HepG2 (cell line): ENCODE data around the gene SPPL3.

Experiments used
- HDAC1 ChIP-seq: sonication (generic); formaldehyde crosslinking; IDR thresholded peaks from 2 replicates; pipeline ENCODE4 v1.5.1; 2020; ENCODE audit warnings: mild to moderate bottlenecking, missing genetic modification reagents
- LRRFIP1 ChIP-seq: sonication (generic); formaldehyde crosslinking; conservative IDR thresholded peaks from 2 replicates; pipeline ENCODE4 v1.4.0; 2020; ENCODE audit warnings: missing genetic modification reagents
- NFIC ChIP-seq: IDR thresholded peaks from 2 replicates; pipeline ENCODE4 v1.6.1; 2012; ENCODE audit warnings: mild to moderate bottlenecking, low read length, inconsistent platforms
- PAWR ChIP-seq: sonication (generic); formaldehyde crosslinking; IDR thresholded peaks from 2 replicates; pipeline ENCODE4 v1.4.0; 2020; ENCODE audit warnings: missing genetic modification reagents, mild to moderate bottlenecking, borderline replicate concordance
- RAD21 ChIP-seq: fragments of 450-650 bp; formaldehyde crosslinking; IDR thresholded peaks from 2 replicates; pipeline ENCODE4 v1.5.0; 2020; ENCODE audit warnings: mild to moderate bottlenecking
- TARDBP ChIP-seq: sonication (generic); formaldehyde crosslinking; IDR thresholded peaks from 2 replicates; pipeline ENCODE4 v1.8.0; 2022; ENCODE audit warnings: mild to moderate bottlenecking, missing genetic modification reagents
- TF ChIP-seq, protein P1 (sequence below): sonication (generic); formaldehyde crosslinking; IDR thresholded peaks from 2 replicates; pipeline ENCODE4 v1.5.0; 2020; ENCODE audit warnings: missing genetic modification reagents

DNA sequence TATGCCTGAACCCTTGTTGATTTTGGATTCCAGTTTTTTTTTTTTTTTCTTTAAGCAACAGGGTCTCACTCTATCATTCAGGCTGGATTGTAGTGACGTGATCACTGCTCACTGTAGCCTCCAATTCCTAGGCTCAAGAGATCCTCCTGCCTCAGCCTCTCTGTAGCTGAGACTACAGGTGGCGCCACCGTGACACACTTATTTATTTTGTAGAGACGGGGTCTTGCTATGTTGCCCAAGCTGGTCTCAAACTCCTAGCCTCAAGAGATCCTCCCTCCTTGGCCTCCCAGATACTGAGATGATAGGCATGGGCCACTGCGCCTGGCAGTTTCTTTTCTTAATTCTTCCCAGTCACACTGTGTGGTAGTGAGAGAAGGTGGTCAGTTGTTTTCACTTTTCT, 153.4 kb downstream of the SPPL3 start:
- TF ChIP-seq TARDBP = no peak
- TF ChIP-seq PAWR = no peak
- no peak for TF ChIP-seq HDAC1 (CRISPR knock-in tag)
- TF ChIP-seq, protein P1, sequence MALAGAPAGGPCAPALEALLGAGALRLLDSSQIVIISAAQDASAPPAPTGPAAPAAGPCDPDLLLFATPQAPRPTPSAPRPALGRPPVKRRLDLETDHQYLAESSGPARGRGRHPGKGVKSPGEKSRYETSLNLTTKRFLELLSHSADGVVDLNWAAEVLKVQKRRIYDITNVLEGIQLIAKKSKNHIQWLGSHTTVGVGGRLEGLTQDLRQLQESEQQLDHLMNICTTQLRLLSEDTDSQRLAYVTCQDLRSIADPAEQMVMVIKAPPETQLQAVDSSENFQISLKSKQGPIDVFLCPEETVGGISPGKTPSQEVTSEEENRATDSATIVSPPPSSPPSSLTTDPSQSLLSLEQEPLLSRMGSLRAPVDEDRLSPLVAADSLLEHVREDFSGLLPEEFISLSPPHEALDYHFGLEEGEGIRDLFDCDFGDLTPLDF = no peak
- TF ChIP-seq LRRFIP1 = no peak
- no peak for TF ChIP-seq NFIC
- no peak for TF ChIP-seq RAD21
